ENCODE data around the gene GRXCR2.

GRCh38 chr5:145818604-145819003 lies 54.2 kb downstream of the GRXCR2 start:
- TF ChIP-seq, protein P1, sequence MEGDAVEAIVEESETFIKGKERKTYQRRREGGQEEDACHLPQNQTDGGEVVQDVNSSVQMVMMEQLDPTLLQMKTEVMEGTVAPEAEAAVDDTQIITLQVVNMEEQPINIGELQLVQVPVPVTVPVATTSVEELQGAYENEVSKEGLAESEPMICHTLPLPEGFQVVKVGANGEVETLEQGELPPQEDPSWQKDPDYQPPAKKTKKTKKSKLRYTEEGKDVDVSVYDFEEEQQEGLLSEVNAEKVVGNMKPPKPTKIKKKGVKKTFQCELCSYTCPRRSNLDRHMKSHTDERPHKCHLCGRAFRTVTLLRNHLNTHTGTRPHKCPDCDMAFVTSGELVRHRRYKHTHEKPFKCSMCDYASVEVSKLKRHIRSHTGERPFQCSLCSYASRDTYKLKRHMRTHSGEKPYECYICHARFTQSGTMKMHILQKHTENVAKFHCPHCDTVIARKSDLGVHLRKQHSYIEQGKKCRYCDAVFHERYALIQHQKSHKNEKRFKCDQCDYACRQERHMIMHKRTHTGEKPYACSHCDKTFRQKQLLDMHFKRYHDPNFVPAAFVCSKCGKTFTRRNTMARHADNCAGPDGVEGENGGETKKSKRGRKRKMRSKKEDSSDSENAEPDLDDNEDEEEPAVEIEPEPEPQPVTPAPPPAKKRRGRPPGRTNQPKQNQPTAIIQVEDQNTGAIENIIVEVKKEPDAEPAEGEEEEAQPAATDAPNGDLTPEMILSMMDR (optimal IDR thresholded peaks at IDR 0.05 in 1 of 3, IDR thresholded peaks at IDR 0.05 in 1 of 3, conservative IDR thresholded peaks at IDR 0.05 in 1 of 3; ENCODE audit: extremely low read depth in 1 of 3, insufficient read depth in 2 of 3, low read length in 3 of 3), result no peak
- no peak for TF ChIP-seq EZH2 (IDR thresholded peaks at IDR 0.05; ENCODE audit: low read length)
